ENCODE data around the gene KLHL13. TPM values are rescaled to one million over a fixed set of nuclear protein-coding genes. Genes with fewer than 3 reads are reported as not detected.

Gene KLHL13
- total and polyA plus RNA-seq, 4 donors, result 0.47 to 7.9 (median 2.4) TPM

GRCh38 chrX:117898226-117898625 is 218.4 kb downstream of the KLHL13 start:
- DNase-seq (no peak), ATAC-seq (ENCODE audit: insufficient read depth, low FRiP score) (no peak)
- no peaks in the 10 kb centered on the region for H3K9me3 ChIP-seq (ENCODE audit: control insufficient read depth in 4 of 4, insufficient read depth in 3 of 4, low read length in 3 of 4)
- no peaks in the 10 kb centered on the region for H3K27me3 ChIP-seq (ENCODE audit: control insufficient read depth in 3 of 3, insufficient read depth in 3 of 3, low read length in 2 of 3)
- no peak overlapping the region for H3K9ac ChIP-seq (ENCODE audit: insufficient read depth in 1 of 2, low read length in 2 of 2)
- no peak overlapping the region for H3K4me3 ChIP-seq
- TF ChIP-seq, protein P1, sequence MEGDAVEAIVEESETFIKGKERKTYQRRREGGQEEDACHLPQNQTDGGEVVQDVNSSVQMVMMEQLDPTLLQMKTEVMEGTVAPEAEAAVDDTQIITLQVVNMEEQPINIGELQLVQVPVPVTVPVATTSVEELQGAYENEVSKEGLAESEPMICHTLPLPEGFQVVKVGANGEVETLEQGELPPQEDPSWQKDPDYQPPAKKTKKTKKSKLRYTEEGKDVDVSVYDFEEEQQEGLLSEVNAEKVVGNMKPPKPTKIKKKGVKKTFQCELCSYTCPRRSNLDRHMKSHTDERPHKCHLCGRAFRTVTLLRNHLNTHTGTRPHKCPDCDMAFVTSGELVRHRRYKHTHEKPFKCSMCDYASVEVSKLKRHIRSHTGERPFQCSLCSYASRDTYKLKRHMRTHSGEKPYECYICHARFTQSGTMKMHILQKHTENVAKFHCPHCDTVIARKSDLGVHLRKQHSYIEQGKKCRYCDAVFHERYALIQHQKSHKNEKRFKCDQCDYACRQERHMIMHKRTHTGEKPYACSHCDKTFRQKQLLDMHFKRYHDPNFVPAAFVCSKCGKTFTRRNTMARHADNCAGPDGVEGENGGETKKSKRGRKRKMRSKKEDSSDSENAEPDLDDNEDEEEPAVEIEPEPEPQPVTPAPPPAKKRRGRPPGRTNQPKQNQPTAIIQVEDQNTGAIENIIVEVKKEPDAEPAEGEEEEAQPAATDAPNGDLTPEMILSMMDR (IDR thresholded peaks at IDR 0.05; ENCODE audit: control extremely low read depth, extremely low read depth), result no peak
- no peaks in the 10 kb centered on the region for H3K36me3 ChIP-seq (ENCODE audit: control insufficient read depth in 4 of 4, insufficient read depth in 4 of 4, low read length in 4 of 4)
- no peaks in the 10 kb centered on the region for H3K4me1 ChIP-seq (ENCODE audit: control insufficient read depth in 5 of 5, insufficient read depth in 5 of 5, low read length in 5 of 5)
- 38 to 63% methylated on average over 1 of the region's 1 CpG for WGBS, 2 donors
- no peak overlapping the region for H3K27ac ChIP-seq (ENCODE audit: low read depth in 1 of 2, low read length in 1 of 2)

GRCh38 chrX:117895418-117895817 is 221.2 kb downstream of the KLHL13 start:
- Histone ChIP-seq H3K4me1 (ENCODE audit: control insufficient read depth in 5 of 5, insufficient read depth in 5 of 5, low read length in 5 of 5) (no peaks in the 10 kb centered on the region), H3K9ac (ENCODE audit: insufficient read depth in 1 of 2, low read length in 2 of 2) (no peak overlapping the region), H3K27me3 (ENCODE audit: control insufficient read depth in 3 of 3, insufficient read depth in 3 of 3, low read length in 2 of 3) (no peaks in the 10 kb centered on the region), H3K9me3 (ENCODE audit: control insufficient read depth in 4 of 4, insufficient read depth in 3 of 4, low read length in 3 of 4) (peaks cover 0 to 2% (median 0%) of the 10 kb centered on the region in 4 donors), H3K36me3 (ENCODE audit: control insufficient read depth in 4 of 4, insufficient read depth in 4 of 4, low read length in 4 of 4) (no peaks in the 10 kb centered on the region), H3K27ac (ENCODE audit: low read depth in 1 of 2, low read length in 1 of 2) (no peak overlapping the region), H3K4me3 (no peak overlapping the region)
- TF ChIP-seq, protein P1 (IDR thresholded peaks at IDR 0.05; ENCODE audit: control extremely low read depth, extremely low read depth), result no peak
- DNase-seq (no peak), ATAC-seq (ENCODE audit: insufficient read depth, low FRiP score) (no peak)
- 32 to 73% methylated on average over 1 of the region's 1 CpG for WGBS, 2 donors

GRCh38 chrX:117892469-117892868 is 224.1 kb downstream of the KLHL13 start:
- Histone ChIP-seq H3K36me3 (ENCODE audit: control insufficient read depth in 4 of 4, insufficient read depth in 4 of 4, low read length in 4 of 4) (no peaks in the 10 kb centered on the region), H3K9ac (ENCODE audit: insufficient read depth in 1 of 2, low read length in 2 of 2) (no peak overlapping the region), H3K9me3 (ENCODE audit: control insufficient read depth in 4 of 4, insufficient read depth in 3 of 4, low read length in 3 of 4) (peaks cover 0 to 2% (median 0%) of the 10 kb centered on the region in 4 donors), H3K4me3 (no peak overlapping the region), H3K27ac (ENCODE audit: low read depth in 1 of 2, low read length in 1 of 2) (no peak overlapping the region), H3K4me1 (ENCODE audit: control insufficient read depth in 5 of 5, insufficient read depth in 5 of 5, low read length in 5 of 5) (no peaks in the 10 kb centered on the region), H3K27me3 (ENCODE audit: control insufficient read depth in 3 of 3, insufficient read depth in 3 of 3, low read length in 2 of 3) (no peaks in the 10 kb centered on the region)
- DNase-seq (no peak), ATAC-seq (ENCODE audit: insufficient read depth, low FRiP score) (no peak)
- TF ChIP-seq, protein P1 (IDR thresholded peaks at IDR 0.05; ENCODE audit: control extremely low read depth, extremely low read depth), result no peak
- WGBS, 2 donors, result 70 to 90% methylated on average over 1 of the region's 1 CpG

- TF ChIP-seq, protein P1 (IDR thresholded peaks at IDR 0.05; ENCODE audit: control extremely low read depth, extremely low read depth), result no peak
- H3K4me1 ChIP-seq (ENCODE audit: control insufficient read depth in 5 of 5, insufficient read depth in 5 of 5, low read length in 5 of 5), result no peaks in the 10 kb centered on the region
- H3K4me3 ChIP-seq, result no peak overlapping the region
- no peaks in the 10 kb centered on the region for H3K36me3 ChIP-seq (ENCODE audit: control insufficient read depth in 4 of 4, insufficient read depth in 4 of 4, low read length in 4 of 4)
- WGBS, 2 donors, result 67 to 69% methylated on average over 1 of the region's 1 CpG
- DNase-seq, result no peak
- H3K27ac ChIP-seq (ENCODE audit: low read depth in 1 of 2, low read length in 1 of 2), result no peak overlapping the region
- no peak overlapping the region for H3K9ac ChIP-seq (ENCODE audit: insufficient read depth in 1 of 2, low read length in 2 of 2)
- H3K9me3 ChIP-seq (ENCODE audit: control insufficient read depth in 4 of 4, insufficient read depth in 3 of 4, low read length in 3 of 4), result peaks cover 0 to 7% (median 0%) of the 10 kb centered on the region in 4 donors
- no peak for ATAC-seq (ENCODE audit: insufficient read depth, low FRiP score)
- H3K27me3 ChIP-seq (ENCODE audit: control insufficient read depth in 3 of 3, insufficient read depth in 3 of 3, low read length in 2 of 3), result no peaks in the 10 kb centered on the region
Observed at GRCh38 chrX:117871796-117872195, 244.8 kb downstream of the KLHL13 start.
